Measurements from ENCODE around the gene MCM5. TPM values are rescaled to one million over a fixed set of nuclear protein-coding genes. Genes with fewer than 3 reads are reported as not detected.

Gene MCM5
- total RNA-seq, 1 donor from 2014 or later, result 25.7 TPM

DNA sequence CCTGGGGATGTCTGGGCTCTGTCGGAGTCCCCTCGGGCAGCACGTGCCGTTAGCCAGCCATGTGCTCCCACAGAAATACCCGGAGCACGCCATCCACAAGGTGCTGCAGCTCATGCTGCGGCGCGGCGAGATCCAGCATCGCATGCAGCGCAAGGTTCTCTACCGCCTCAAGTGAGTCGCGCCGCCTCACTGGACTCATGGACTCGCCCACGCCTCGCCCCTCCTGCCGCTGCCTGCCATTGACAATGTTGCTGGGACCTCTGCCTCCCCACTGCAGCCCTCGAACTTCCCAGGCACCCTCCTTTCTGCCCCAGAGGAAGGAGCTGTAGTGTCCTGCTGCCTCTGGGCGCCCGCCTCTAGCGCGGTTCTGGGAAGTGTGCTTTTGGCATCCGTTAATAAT lies 24.1 kb downstream of the MCM5 start:
- Histone ChIP-seq H3K9me3 (no peaks in the 10 kb centered on the region), H3K4me3 (no peak overlapping the region), H3K4me1 (no peaks in the 10 kb centered on the region), H3K36me3 (peaks cover 74% of the 10 kb centered on the region), H3K27ac (no peak overlapping the region), H3K27me3 (ENCODE audit: low read depth) (no peaks in the 10 kb centered on the region)
- no peak for DNase-seq
- intact Hi-C loops (cut with DNase I), result no loop called here
- TF ChIP-seq, protein P1, sequence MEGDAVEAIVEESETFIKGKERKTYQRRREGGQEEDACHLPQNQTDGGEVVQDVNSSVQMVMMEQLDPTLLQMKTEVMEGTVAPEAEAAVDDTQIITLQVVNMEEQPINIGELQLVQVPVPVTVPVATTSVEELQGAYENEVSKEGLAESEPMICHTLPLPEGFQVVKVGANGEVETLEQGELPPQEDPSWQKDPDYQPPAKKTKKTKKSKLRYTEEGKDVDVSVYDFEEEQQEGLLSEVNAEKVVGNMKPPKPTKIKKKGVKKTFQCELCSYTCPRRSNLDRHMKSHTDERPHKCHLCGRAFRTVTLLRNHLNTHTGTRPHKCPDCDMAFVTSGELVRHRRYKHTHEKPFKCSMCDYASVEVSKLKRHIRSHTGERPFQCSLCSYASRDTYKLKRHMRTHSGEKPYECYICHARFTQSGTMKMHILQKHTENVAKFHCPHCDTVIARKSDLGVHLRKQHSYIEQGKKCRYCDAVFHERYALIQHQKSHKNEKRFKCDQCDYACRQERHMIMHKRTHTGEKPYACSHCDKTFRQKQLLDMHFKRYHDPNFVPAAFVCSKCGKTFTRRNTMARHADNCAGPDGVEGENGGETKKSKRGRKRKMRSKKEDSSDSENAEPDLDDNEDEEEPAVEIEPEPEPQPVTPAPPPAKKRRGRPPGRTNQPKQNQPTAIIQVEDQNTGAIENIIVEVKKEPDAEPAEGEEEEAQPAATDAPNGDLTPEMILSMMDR (IDR thresholded peaks at IDR 0.05), result no peak
- ATAC-seq, result no peak

DNA sequence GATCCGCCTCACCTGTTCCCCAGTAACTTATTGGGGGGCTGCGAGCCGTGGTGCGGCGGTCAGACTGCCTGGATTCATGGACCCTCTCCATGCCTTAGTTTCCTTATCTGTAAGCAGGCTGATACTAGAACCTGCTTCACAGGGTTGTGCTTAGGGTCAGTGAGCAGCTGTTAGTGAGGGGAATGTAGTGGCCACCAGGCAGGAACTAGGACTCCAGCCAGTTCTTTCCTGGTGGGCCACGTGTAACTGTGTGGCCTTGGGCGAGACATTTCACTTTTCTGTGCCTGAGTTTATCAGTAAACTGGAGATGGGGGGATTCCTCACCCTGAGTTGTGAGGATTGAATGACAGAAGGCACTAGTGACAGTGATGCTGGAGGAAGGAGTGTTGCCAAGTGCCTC lies 24.8 kb downstream of the MCM5 start:
- Histone ChIP-seq H3K9me3 (no peaks in the 10 kb centered on the region), H3K27me3 (ENCODE audit: low read depth) (no peaks in the 10 kb centered on the region), H3K4me3 (no peak overlapping the region), H3K36me3 (peaks cover 68% of the 10 kb centered on the region), H3K27ac (no peak overlapping the region), H3K4me1 (no peaks in the 10 kb centered on the region)
- ATAC-seq (no peak), DNase-seq (no peak)
- intact Hi-C loops (cut with DNase I), result no loop called here
- TF ChIP-seq, protein P1 (IDR thresholded peaks at IDR 0.05), result no peak

DNA sequence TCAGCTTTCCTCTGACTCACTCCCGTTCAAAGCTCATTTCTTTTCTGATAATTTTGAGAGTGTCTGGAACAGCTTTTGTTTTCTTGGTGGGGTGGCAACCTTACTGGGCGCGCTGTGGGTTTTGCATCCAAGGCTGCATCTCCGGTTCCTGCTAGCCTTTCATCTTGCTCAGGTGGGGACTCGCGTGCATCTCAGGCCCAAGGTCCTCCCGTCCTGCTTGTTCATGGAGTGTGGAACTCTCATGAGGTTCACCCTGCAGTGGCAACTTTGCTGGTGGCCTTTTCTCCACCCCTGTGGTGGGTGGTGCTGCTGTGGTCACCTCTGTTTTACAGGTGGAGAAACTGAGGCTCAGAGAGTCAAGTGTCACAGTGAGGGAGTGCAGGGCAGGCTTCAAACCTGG lies 25.6 kb downstream of the MCM5 start:
- no peak overlapping the region for H3K4me3 ChIP-seq
- no peak for ATAC-seq
- intact Hi-C loops (cut with DNase I), result no loop called here
- H3K36me3 ChIP-seq, result peaks cover 60% of the 10 kb centered on the region
- H3K9me3 ChIP-seq, result no peaks in the 10 kb centered on the region
- no peak overlapping the region for H3K27ac ChIP-seq
- H3K4me1 ChIP-seq, result peaks cover 3% of the 10 kb centered on the region
- TF ChIP-seq, protein P1 (IDR thresholded peaks at IDR 0.05), result no peak
- no peak for DNase-seq
- no peaks in the 10 kb centered on the region for H3K27me3 ChIP-seq (ENCODE audit: low read depth)

DNA sequence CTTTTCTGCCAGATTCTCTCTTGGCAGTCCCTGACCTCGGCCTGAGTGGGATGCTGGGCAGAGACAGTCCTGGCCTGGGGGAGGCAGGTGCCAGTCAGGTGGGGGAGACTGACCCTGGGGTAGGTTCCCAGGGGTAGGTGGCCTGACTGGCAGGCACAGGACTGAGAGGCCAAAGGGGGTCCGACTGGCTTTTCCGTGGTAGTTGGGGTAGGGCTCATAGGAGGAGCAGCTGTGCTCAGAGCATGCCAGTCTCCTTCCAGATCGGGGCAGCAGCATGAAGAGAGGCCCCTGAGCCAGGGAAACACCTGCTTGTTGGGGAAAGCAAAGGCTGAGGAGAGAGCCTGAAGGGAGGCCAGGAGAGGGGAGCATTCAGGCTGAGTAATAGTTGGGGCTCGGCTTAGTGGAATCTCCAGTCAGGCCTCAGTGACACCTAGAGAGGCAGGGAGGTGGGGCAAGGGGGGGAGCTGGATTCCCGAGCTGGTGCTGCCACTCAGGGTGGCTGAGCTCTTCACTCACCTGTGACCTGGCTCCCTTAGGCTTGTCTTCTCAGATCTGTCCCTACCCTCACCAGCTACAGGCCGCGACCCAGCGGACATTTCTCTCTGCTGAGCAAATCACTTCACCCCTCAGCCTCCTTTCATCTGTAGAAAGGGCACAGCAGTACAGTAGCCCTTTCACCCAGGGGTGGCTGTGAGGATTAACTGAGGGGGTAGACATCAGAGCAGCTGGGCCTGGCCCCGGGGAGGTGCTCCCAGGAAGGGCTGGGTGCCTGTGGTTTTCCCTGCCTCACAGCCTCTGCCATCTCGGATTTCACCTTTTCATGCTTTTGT lies 26.2 kb downstream of the MCM5 start:
- no peaks in the 10 kb centered on the region for H3K9me3 ChIP-seq
- no peak overlapping the region for H3K27ac ChIP-seq
- no peak overlapping the region for H3K4me3 ChIP-seq
- intact Hi-C loops (cut with DNase I), result no loop called here
- TF ChIP-seq, protein P1 (IDR thresholded peaks at IDR 0.05), result no peak
- peaks cover 10% of the 10 kb centered on the region for H3K4me1 ChIP-seq
- DNase-seq (no peak), ATAC-seq (no peak)
- H3K36me3 ChIP-seq, result peaks cover 53% of the 10 kb centered on the region
- no peaks in the 10 kb centered on the region for H3K27me3 ChIP-seq (ENCODE audit: low read depth)

DNA sequence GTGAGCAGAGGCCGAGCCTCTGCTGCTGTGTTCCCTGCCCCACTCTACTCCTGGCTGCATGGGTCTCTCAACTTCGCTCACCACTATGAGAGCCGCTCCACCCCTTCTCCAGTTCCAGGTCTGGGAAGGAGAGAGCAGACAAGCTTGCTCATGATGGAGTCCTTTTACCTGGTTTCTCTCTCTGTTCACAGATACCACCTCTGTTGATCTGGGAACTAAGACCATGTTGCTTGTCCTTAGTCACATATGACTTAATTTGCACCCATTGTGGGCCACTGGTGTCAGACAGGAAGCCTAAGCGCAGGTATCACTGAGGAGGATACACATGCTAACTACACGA lies 26.8 kb downstream of the MCM5 start:
- DNase-seq (no peak), ATAC-seq (no peak)
- intact Hi-C loops (cut with DNase I), result no loop called here
- Histone ChIP-seq H3K36me3 (peaks cover 47% of the 10 kb centered on the region), H3K9me3 (no peaks in the 10 kb centered on the region), H3K27me3 (ENCODE audit: low read depth) (no peaks in the 10 kb centered on the region), H3K4me1 (peaks cover 15% of the 10 kb centered on the region), H3K27ac (no peak overlapping the region), H3K4me3 (no peak overlapping the region)
- TF ChIP-seq, protein P1 (IDR thresholded peaks at IDR 0.05), result no peak

All from lower lobe of right lung (tissue), 2 donors.